CD4-positive, CD25-positive, alpha-beta regulatory T cell (primary cell): ENCODE results near the gene GALNT18. TPM values are rescaled to one million over a fixed set of nuclear protein-coding genes. Genes with fewer than 3 reads are reported as not detected.

Experiments used
- ATAC-seq, 2 donors: fragments of 150-1000 bp; cut with Tn5 transposase; one replicate each; pipeline ENCODE4 v1.10.0; 2021; ENCODE audit warnings: low read depth in 2 of 2, moderate number of reproducible peaks in 2 of 2, moderate library complexity in 1 of 2
- DNase-seq, 3 donors: peaks; one replicate each; pipeline versions ENCODE4 v3.0.0 to v3.0.0-alpha.2; 2012 to 2022; ENCODE audit warnings: mixed read lengths in 1 of 3
- H3K27ac ChIP-seq: one replicate; pipeline ENCODE4 v1.7.0; 2013; ENCODE audit warnings: mild to moderate bottlenecking, low read length; ENCODE audit not compliant: insufficient read depth, poor library complexity, severe bottlenecking
- H3K27me3 ChIP-seq: one replicate; pipeline ENCODE4 v1.7.0; 2013; ENCODE audit warnings: low read length; ENCODE audit not compliant: control insufficient read depth, insufficient read depth
- H3K36me3 ChIP-seq: one replicate; pipeline ENCODE4 v1.7.0; 2013; ENCODE audit warnings: mild to moderate bottlenecking, low read length, moderate library complexity; ENCODE audit not compliant: control insufficient read depth, insufficient read depth
- H3K4me1 ChIP-seq: 2 replicates; pipeline ENCODE4 v1.7.0; 2013; ENCODE audit warnings: mild to moderate bottlenecking, low read length; ENCODE audit not compliant: insufficient read depth, control insufficient read depth, poor library complexity, severe bottlenecking
- H3K4me3 ChIP-seq: one replicate; pipeline ENCODE4 v1.7.0; 2013; ENCODE audit warnings: low read depth, mild to moderate bottlenecking, low read length, moderate library complexity
- H3K9me3 ChIP-seq, 2 experiments: 1 replicate in 1 of 2; 2 replicates in 1 of 2; pipeline ENCODE4 v1.7.0; 2013; ENCODE audit warnings: low read length in 2 of 2, mild to moderate bottlenecking in 1 of 2, moderate library complexity in 1 of 2; ENCODE audit not compliant: control insufficient read depth in 2 of 2
- H3K27ac Mint-ChIP-seq, 3 donors: one replicate each; pipeline ENCODE4 v1.8.0; 2020 to 2022; ENCODE audit warnings: mild to moderate bottlenecking in 3 of 3, mixed read lengths in 3 of 3, moderate library complexity in 2 of 3
- H3K27me3 Mint-ChIP-seq: one replicate; pipeline ENCODE4 v1.8.0; 2022; ENCODE audit warnings: mild to moderate bottlenecking, mixed read lengths
- H3K36me3 Mint-ChIP-seq: one replicate; pipeline ENCODE4 v1.8.0; 2020; ENCODE audit warnings: mixed read lengths
- H3K4me1 Mint-ChIP-seq, 4 donors: one replicate each; pipeline ENCODE4 v1.8.0; 2020 to 2022; ENCODE audit warnings: mixed read lengths in 4 of 4, mild to moderate bottlenecking in 1 of 4
- H3K4me3 Mint-ChIP-seq, 4 donors: one replicate each; pipeline ENCODE4 v1.8.0; 2020 to 2022; ENCODE audit warnings: mild to moderate bottlenecking in 4 of 4, mixed read lengths in 4 of 4, moderate library complexity in 3 of 4
- H3K9me3 Mint-ChIP-seq, 7 donors: one replicate each; pipeline ENCODE4 v1.8.0; 2020 to 2022; ENCODE audit warnings: mixed read lengths in 7 of 7, mild to moderate bottlenecking in 3 of 7, moderate library complexity in 2 of 7
- polyA plus RNA-seq, 4 donors: library from polyadenylated mRNA; unstranded; fragments of 300-500 nt; fragmentation: Illumina TruSeq; gene quantifications; one replicate each; pipeline ENCODE4 v1.2.3, GENCODE V29; 2021
- total RNA-seq: library from RNA; stranded (reverse); gene quantifications from one replicate; pipeline ENCODE4 v1.2.3, GENCODE V29; 2022

Gene GALNT18
- total and polyA plus RNA-seq, 5 donors from 2014 or later: 0.10 TPM; not detected in 4

- H3K4me3 Mint-ChIP-seq: no peak overlapping the region
- Histone ChIP-seq H3K9me3 (no peaks in the 10 kb centered on the region), H3K36me3 (no peaks in the 10 kb centered on the region), H3K27me3 (no peaks in the 10 kb centered on the region), H3K4me1 (no peaks in the 10 kb centered on the region), H3K4me3 (no peak overlapping the region), H3K27ac (no peak overlapping the region)
- ATAC-seq (no peak), DNase-seq (no peak)
- H3K9me3 Mint-ChIP-seq: no peaks in the 10 kb centered on the region
- H3K27ac Mint-ChIP-seq: no peak overlapping the region
- peaks cover 6% of the 10 kb centered on the region for H3K27me3 Mint-ChIP-seq
- H3K4me1 Mint-ChIP-seq: no peaks in the 10 kb centered on the region
- H3K36me3 Mint-ChIP-seq: no peaks in the 10 kb centered on the region
Measured at GRCh38 chr11:11349870-11350337, 271.9 kb downstream of the GALNT18 start.

GRCh38 chr11:11349106-11349825 lies 272.5 kb downstream of the GALNT18 start:
- Histone ChIP-seq H3K4me3 (no peak overlapping the region), H3K36me3 (no peaks in the 10 kb centered on the region), H3K4me1 (no peaks in the 10 kb centered on the region), H3K9me3 (no peaks in the 10 kb centered on the region), H3K27me3 (no peaks in the 10 kb centered on the region), H3K27ac (no peak overlapping the region)
- no peak overlapping the region for H3K4me3 Mint-ChIP-seq
- H3K36me3 Mint-ChIP-seq: no peaks in the 10 kb centered on the region
- H3K27ac Mint-ChIP-seq: peak overlapping the region in 1 of 3 donors; percentile 44
- DNase-seq: no peak
- ATAC-seq: no peak
- peaks cover 6% of the 10 kb centered on the region for H3K27me3 Mint-ChIP-seq
- H3K4me1 Mint-ChIP-seq: no peaks in the 10 kb centered on the region
- no peaks in the 10 kb centered on the region for H3K9me3 Mint-ChIP-seq

GRCh38 chr11:11348303-11348702 lies 273.5 kb downstream of the GALNT18 start:
- Mint-ChIP-seq H3K4me1 (no peaks in the 10 kb centered on the region), H3K36me3 (no peaks in the 10 kb centered on the region), H3K4me3 (no peak overlapping the region), H3K27ac (peak overlapping the region in 1 of 3 donors; percentile 27), H3K9me3 (no peaks in the 10 kb centered on the region), H3K27me3 (peaks cover 6% of the 10 kb centered on the region)
- no peaks in the 10 kb centered on the region for H3K4me1 ChIP-seq
- no peak overlapping the region for H3K27ac ChIP-seq
- no peaks in the 10 kb centered on the region for H3K27me3 ChIP-seq
- no peaks in the 10 kb centered on the region for H3K9me3 ChIP-seq
- DNase-seq (no peak), ATAC-seq (no peak)
- H3K36me3 ChIP-seq: no peaks in the 10 kb centered on the region
- no peak overlapping the region for H3K4me3 ChIP-seq

GRCh38 chr11:11347592-11347991 lies 274.2 kb downstream of the GALNT18 start:
- Mint-ChIP-seq H3K9me3 (no peaks in the 10 kb centered on the region), H3K4me1 (no peaks in the 10 kb centered on the region), H3K36me3 (no peaks in the 10 kb centered on the region), H3K4me3 (no peak overlapping the region), H3K27me3 (peaks cover 6% of the 10 kb centered on the region), H3K27ac (no peak overlapping the region)
- Histone ChIP-seq H3K9me3 (no peaks in the 10 kb centered on the region), H3K27me3 (no peaks in the 10 kb centered on the region), H3K27ac (no peak overlapping the region), H3K4me1 (no peaks in the 10 kb centered on the region), H3K36me3 (no peaks in the 10 kb centered on the region), H3K4me3 (no peak overlapping the region)
- no peak for ATAC-seq
- no peak for DNase-seq

GRCh38 chr11:11346303-11346702 lies 275.5 kb downstream of the GALNT18 start:
- DNase-seq (no peak), ATAC-seq (no peak)
- Mint-ChIP-seq H3K9me3 (peaks cover 0 to 2% (median 0%) of the 10 kb centered on the region in 7 donors), H3K36me3 (no peaks in the 10 kb centered on the region), H3K27me3 (peaks cover 6% of the 10 kb centered on the region), H3K4me3 (no peak overlapping the region), H3K27ac (no peak overlapping the region), H3K4me1 (no peaks in the 10 kb centered on the region)
- no peak overlapping the region for H3K27ac ChIP-seq
- no peaks in the 10 kb centered on the region for H3K27me3 ChIP-seq
- no peaks in the 10 kb centered on the region for H3K9me3 ChIP-seq
- no peak overlapping the region for H3K4me3 ChIP-seq
- no peaks in the 10 kb centered on the region for H3K36me3 ChIP-seq
- H3K4me1 ChIP-seq: no peaks in the 10 kb centered on the region

GRCh38 chr11:11345099-11345498 lies 276.7 kb downstream of the GALNT18 start:
- Histone ChIP-seq H3K4me1 (no peaks in the 10 kb centered on the region), H3K27me3 (no peaks in the 10 kb centered on the region), H3K36me3 (no peaks in the 10 kb centered on the region), H3K4me3 (no peak overlapping the region), H3K9me3 (no peaks in the 10 kb centered on the region), H3K27ac (no peak overlapping the region)
- no peaks in the 10 kb centered on the region for H3K4me1 Mint-ChIP-seq
- no peaks in the 10 kb centered on the region for H3K36me3 Mint-ChIP-seq
- H3K27me3 Mint-ChIP-seq: peaks cover 4% of the 10 kb centered on the region
- H3K4me3 Mint-ChIP-seq: no peak overlapping the region
- peaks cover 0 to 2% (median 0%) of the 10 kb centered on the region in 7 donors for H3K9me3 Mint-ChIP-seq
- DNase-seq (no peak), ATAC-seq (no peak)
- no peak overlapping the region for H3K27ac Mint-ChIP-seq

- no peaks in the 10 kb centered on the region for H3K4me1 ChIP-seq
- Mint-ChIP-seq H3K27ac (no peak overlapping the region), H3K9me3 (peaks cover 0 to 2% (median 0%) of the 10 kb centered on the region in 7 donors), H3K36me3 (no peaks in the 10 kb centered on the region), H3K4me3 (no peak overlapping the region), H3K27me3 (no peaks in the 10 kb centered on the region), H3K4me1 (no peaks in the 10 kb centered on the region)
- H3K4me3 ChIP-seq: no peak overlapping the region
- DNase-seq (peak in 1 of 3 donors; percentile 12), ATAC-seq (no peak)
- H3K9me3 ChIP-seq: no peaks in the 10 kb centered on the region
- no peak overlapping the region for H3K27ac ChIP-seq
- H3K27me3 ChIP-seq: no peaks in the 10 kb centered on the region
- H3K36me3 ChIP-seq: no peaks in the 10 kb centered on the region
Measured at GRCh38 chr11:11344045-11344444, 277.8 kb downstream of the GALNT18 start.

- ATAC-seq: no peak
- peaks cover 13% of the 10 kb centered on the region for H3K27me3 Mint-ChIP-seq
- Histone ChIP-seq H3K36me3 (no peaks in the 10 kb centered on the region), H3K27me3 (no peaks in the 10 kb centered on the region), H3K4me3 (no peak overlapping the region), H3K9me3 (no peaks in the 10 kb centered on the region), H3K27ac (no peak overlapping the region), H3K4me1 (no peaks in the 10 kb centered on the region)
- H3K4me1 Mint-ChIP-seq: no peaks in the 10 kb centered on the region
- DNase-seq: no peak
- H3K9me3 Mint-ChIP-seq: peaks cover 0 to 2% (median 0%) of the 10 kb centered on the region in 7 donors
- H3K36me3 Mint-ChIP-seq: no peaks in the 10 kb centered on the region
- no peak overlapping the region for H3K4me3 Mint-ChIP-seq
- no peak overlapping the region for H3K27ac Mint-ChIP-seq
Measured at GRCh38 chr11:11338304-11338703, 283.5 kb downstream of the GALNT18 start.
